PC-3 (cell line): Measurements from ENCODE around the gene SEMA3D.

ENCODE experiments used
- EZH2 ChIP-seq: fragments of 300-600 bp; sonication (generic); IDR thresholded peaks from one replicate; pipeline ENCODE4 v1.6.1; 2017; ENCODE audit warnings: antibody characterized with exemption, mild to moderate bottlenecking, low read length; ENCODE audit not compliant: unreplicated experiment
- EZH2phosphoT487 ChIP-seq: fragments of 300-600 bp; sonication (generic); IDR thresholded peaks from 2 replicates; pipeline ENCODE4 v1.6.1; 2018; ENCODE audit warnings: mild to moderate bottlenecking, antibody characterized with exemption, low read length, borderline replicate concordance
- TF ChIP-seq, protein P1 (sequence below): fragments of 300-600 bp; sonication (generic); conservative IDR thresholded peaks from 2 replicates; pipeline ENCODE4 v1.5.1; 2017; ENCODE audit warnings: antibody characterized with exemption, low read depth, mild to moderate bottlenecking, low read length

DNA sequence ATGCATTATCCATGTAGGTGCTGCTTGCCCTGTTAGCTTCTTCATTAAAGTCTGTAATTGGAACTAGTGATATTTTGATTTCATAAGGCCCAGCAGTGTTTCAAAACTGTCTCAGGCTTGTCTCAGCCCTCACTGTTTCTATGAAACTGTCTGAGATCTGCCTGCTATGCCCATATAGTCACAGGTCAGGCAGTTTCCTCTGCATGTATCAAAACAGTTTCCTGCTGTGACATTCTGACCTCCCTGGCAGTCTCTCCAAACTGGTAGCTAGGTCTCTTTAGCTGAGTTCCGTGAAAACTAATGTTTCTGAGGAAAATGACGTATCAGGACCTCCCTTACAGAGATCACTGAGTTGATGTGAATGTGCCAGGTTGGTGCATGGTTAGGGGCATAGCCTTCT is 18.9 kb upstream of the SEMA3D start:
- TF ChIP-seq, protein P1, sequence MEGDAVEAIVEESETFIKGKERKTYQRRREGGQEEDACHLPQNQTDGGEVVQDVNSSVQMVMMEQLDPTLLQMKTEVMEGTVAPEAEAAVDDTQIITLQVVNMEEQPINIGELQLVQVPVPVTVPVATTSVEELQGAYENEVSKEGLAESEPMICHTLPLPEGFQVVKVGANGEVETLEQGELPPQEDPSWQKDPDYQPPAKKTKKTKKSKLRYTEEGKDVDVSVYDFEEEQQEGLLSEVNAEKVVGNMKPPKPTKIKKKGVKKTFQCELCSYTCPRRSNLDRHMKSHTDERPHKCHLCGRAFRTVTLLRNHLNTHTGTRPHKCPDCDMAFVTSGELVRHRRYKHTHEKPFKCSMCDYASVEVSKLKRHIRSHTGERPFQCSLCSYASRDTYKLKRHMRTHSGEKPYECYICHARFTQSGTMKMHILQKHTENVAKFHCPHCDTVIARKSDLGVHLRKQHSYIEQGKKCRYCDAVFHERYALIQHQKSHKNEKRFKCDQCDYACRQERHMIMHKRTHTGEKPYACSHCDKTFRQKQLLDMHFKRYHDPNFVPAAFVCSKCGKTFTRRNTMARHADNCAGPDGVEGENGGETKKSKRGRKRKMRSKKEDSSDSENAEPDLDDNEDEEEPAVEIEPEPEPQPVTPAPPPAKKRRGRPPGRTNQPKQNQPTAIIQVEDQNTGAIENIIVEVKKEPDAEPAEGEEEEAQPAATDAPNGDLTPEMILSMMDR: no peak
- TF ChIP-seq EZH2 (no peak), EZH2phosphoT487 (no peak)
